ENCODE results near the gene LYRM4. TPM values are rescaled to one million over a fixed set of nuclear protein-coding genes. Genes with fewer than 3 reads are reported as not detected.

The LYRM4 gene
- total and polyA plus RNA-seq, 9 of the 15 experiments (the other 6 are each of a cell fraction or from before 2014, with no cell fraction given): 24.2 to 69.4 (median 41.8) TPM

- no peak for TF ChIP-seq BCLAF1 (IDR thresholded peaks at IDR 0.05; ENCODE audit: borderline replicate concordance in 1 of 2, control insufficient read depth in 1 of 2, low read depth in 2 of 2, low read length in 1 of 2)
- TF ChIP-seq NCOR1 (IDR thresholded peaks at IDR 0.05): no peak
These were observed 93.2 kb downstream of the LYRM4 start (continued) for GRCh38 chr6:5167501-5167900.

- Histone ChIP-seq H3K9me3 (replicated peaks; ENCODE audit: control insufficient read depth, insufficient read depth, low read depth, low read length) (no peaks in the 10 kb centered on the region), H2AFZ (ENCODE audit: low read depth, low read length) (no peak overlapping the region), H3K4me1 (replicated peaks in 1 of 2; ENCODE audit: control insufficient read depth in 2 of 2, insufficient read depth in 2 of 2, low read length in 2 of 2) (peaks cover 0 to 5% of the 10 kb centered on the region in 2 experiments; a peak in 1 of 5 replicates), H3K9me1 (ENCODE audit: control insufficient read depth, insufficient read depth, low read length) (no peaks in the 10 kb centered on the region), H3K36me3 (ENCODE audit: control insufficient read depth, insufficient read depth, low read length) (no peaks in the 10 kb centered on the region), H3K79me2 (ENCODE audit: control insufficient read depth, insufficient read depth, low read length) (no peaks in the 10 kb centered on the region), H3K4me2 (ENCODE audit: insufficient read depth, low read length) (no peak overlapping the region), H3K4me3 (no peak overlapping the region), H3K27me3 (ENCODE audit: control insufficient read depth in 2 of 2, insufficient read depth in 2 of 2, low read length in 2 of 2) (no peaks in the 10 kb centered on the region), H3K27ac (ENCODE audit: extremely low read depth, low read depth, low read length) (no peak overlapping the region), H3K9ac (ENCODE audit: insufficient read depth in 1 of 2, low read depth in 2 of 2, low read length in 2 of 2) (no peak overlapping the region), H4K20me1 (replicated peaks; ENCODE audit: control insufficient read depth, insufficient read depth, low read length) (no peaks in the 10 kb centered on the region; the same call in none of the 2 replicates)
- in situ Hi-C loops (cut with MboI): no loop called here
- ChIA-PET CTCF (ENCODE audit: low intra/inter-chr PET ratio) (no interaction called here), POLR2A (interaction anchor here (0.6 kb wide), 2 partner anchors 75 to 1029 kb away, joined by 3 read pairs; partner anchors contain the start of gene ECI2)
- FAIRE-seq: no peak
- intact Hi-C loops (cut with micrococcal nuclease): no loop called here
- ATAC-seq: no peak
- BruUV-seq (replicated peaks): no TSS peak
- no peak for TF ChIP-seq THRAP3 (IDR thresholded peaks at IDR 0.05; ENCODE audit: borderline replicate concordance)
- no peak for TF ChIP-seq TBL1XR1 (IDR thresholded peaks at IDR 0.05; ENCODE audit: low read length in 2 of 2)
- no peak for TF ChIP-seq TEAD1 (CRISPR knock-in tag; IDR thresholded peaks at IDR 0.05)
- no peak for TF ChIP-seq ZEB2 (IDR thresholded peaks at IDR 0.05)
- TF ChIP-seq PPARD (CRISPR knock-in tag; IDR thresholded peaks at IDR 0.05): no peak
- no peak for TF ChIP-seq ZKSCAN8 (CRISPR knock-in tag; IDR thresholded peaks at IDR 0.05)
- no peak for TF ChIP-seq RFX1 (IDR thresholded peaks at IDR 0.05)
- TF ChIP-seq ZNF354B (CRISPR knock-in tag; IDR thresholded peaks at IDR 0.05): no peak
- no peak for TF ChIP-seq ARHGAP35 (IDR thresholded peaks at IDR 0.05; ENCODE audit: partially characterized antibody)
- no peak for TF ChIP-seq FOS (IDR thresholded peaks at IDR 0.05; ENCODE audit: extremely low read depth, insufficient read length)
- no peak for TF ChIP-seq EWSR1 (IDR thresholded peaks at IDR 0.05; ENCODE audit: borderline replicate concordance, low read depth, partially characterized antibody)
- no peak for TF ChIP-seq POLR2AphosphoS5 (IDR thresholded peaks at IDR 0.05; ENCODE audit: control insufficient read depth, insufficient read depth, low read depth, low read length)
- no peak for TF ChIP-seq KDM5B (IDR thresholded peaks at IDR 0.05; ENCODE audit: insufficient replicate concordance, low read depth, low read length)
- no peak for TF ChIP-seq XRCC3 (IDR thresholded peaks at IDR 0.05)
- TF ChIP-seq GTF2E2 (tag; IDR thresholded peaks at IDR 0.05): no peak
- TF ChIP-seq RBBP5 (IDR thresholded peaks at IDR 0.05; ENCODE audit: borderline replicate concordance, insufficient read depth, low read length, poor library complexity, severe bottlenecking): no peak
- no peak for TF ChIP-seq RAD21 (CRISPR knock-in tag; conservative IDR thresholded peaks at IDR 0.05 in 1 of 2, IDR thresholded peaks at IDR 0.05 in 1 of 2)
- no peak for TF ChIP-seq ZNF778 (CRISPR knock-in tag; IDR thresholded peaks at IDR 0.05)
- no peak for DNase-seq (ENCODE audit: extremely low read depth in 1 of 4, low spot score in 3 of 4)
These were observed 96.7 kb downstream of the LYRM4 start for GRCh38 chr6:5164092-5164491.

Measured in K562 (cell line).